H1 (cell line): Measurements from ENCODE around the gene CDH12.

Experiments used
- EZH2 ChIP-seq: fragments of 200-600 bp; sonication (generic); IDR thresholded peaks from 2 replicates; pipeline ENCODE4 v1.7.1; 2012; ENCODE audit warnings: low read depth, mild to moderate bottlenecking, moderate library complexity, low read length, inconsistent platforms; ENCODE audit not compliant: severe bottlenecking
- GABPA ChIP-seq: IDR thresholded peaks from 2 replicates; pipeline ENCODE4 v1.6.1; 2011; ENCODE audit warnings: mild to moderate bottlenecking, low read length, moderate library complexity, borderline replicate concordance; ENCODE audit not compliant: insufficient read depth
- HDAC2 ChIP-seq, 2 experiments: fragments of 300-600 bp in 1 of 2; sonication (generic) in 1 of 2; IDR thresholded peaks; 2 replicates each; pipeline ENCODE4 v1.6.1; 2011 to 2012; ENCODE audit warnings: low read depth in 2 of 2, low read length in 2 of 2, mild to moderate bottlenecking in 2 of 2, moderate library complexity in 2 of 2, borderline replicate concordance in 1 of 2, inconsistent platforms in 1 of 2
- PHF8 ChIP-seq: fragments of 200-600 bp; sonication (generic); conservative IDR thresholded peaks from 2 replicates; pipeline ENCODE4 v1.7.1; 2012; ENCODE audit warnings: low read depth, mild to moderate bottlenecking, inconsistent platforms, low read length, moderate library complexity
- POLR2A ChIP-seq, 2 experiments: IDR thresholded peaks; 1 replicate in 1 of 2; 2 replicates in 1 of 2; pipeline ENCODE4 v1.6.1; 2011; ENCODE audit warnings: low read depth in 2 of 2, low read length in 2 of 2, mild to moderate bottlenecking in 2 of 2; ENCODE audit errors: control extremely low read depth in 1 of 2
- YY1 ChIP-seq: IDR thresholded peaks from 2 replicates; pipeline ENCODE4 v1.6.1; 2011; ENCODE audit warnings: low read depth, mild to moderate bottlenecking, low read length

GRCh38 chr5:22431406-22431805 lies 421.7 kb downstream of the CDH12 start:
- TF ChIP-seq POLR2A (IDR thresholded peaks at IDR 0.05; ENCODE audit: control extremely low read depth in 1 of 2, low read depth in 2 of 2, low read length in 2 of 2) (no peak), EZH2 (no peak), HDAC2 (IDR thresholded peaks at IDR 0.05; ENCODE audit: borderline replicate concordance in 1 of 2, low read depth in 2 of 2, low read length in 2 of 2) (no peak), PHF8 (no peak), YY1 (no peak), GABPA (no peak)
